Cardiac muscle cell (in vitro differentiated cells and primary cell): ENCODE data around the gene ZNF827. TPM values are rescaled to one million over a fixed set of nuclear protein-coding genes. Genes with fewer than 3 reads are reported as not detected.

Experiments
- DNase-seq, 2 donors: peaks; one replicate each; pipeline versions ENCODE4 v3.0.0 to v3.0.0-alpha.2; 2010 to 2017; ENCODE audit warnings: low read depth in 1 of 2, low spot score in 1 of 2
- H3K27ac ChIP-seq: fragments of 200-600 bp; sonication (generic); 2 replicates; pipeline ENCODE4 v1.5.1; 2016
- H3K27me3 ChIP-seq: fragments of 200-600 bp; sonication (generic); 2 replicates; pipeline ENCODE4 v1.6.0; 2016; ENCODE audit warnings: control low read depth
- H3K36me3 ChIP-seq: fragments of 200-600 bp; sonication (generic); 2 replicates; pipeline ENCODE4 v1.5.1; 2016; ENCODE audit warnings: control low read depth
- H3K4me1 ChIP-seq: fragments of 200-600 bp; sonication (generic); 2 replicates; pipeline ENCODE4 v1.8.1; 2017; ENCODE audit warnings: low read depth, mild to moderate bottlenecking, mixed run types
- H3K4me3 ChIP-seq: fragments of 200-600 bp; sonication (generic); 2 replicates; pipeline ENCODE4 v1.5.1; 2016; ENCODE audit warnings: mild to moderate bottlenecking
- H3K9me3 ChIP-seq: fragments of 200-600 bp; sonication (generic); 2 replicates; pipeline ENCODE4 v1.5.1; 2017; ENCODE audit warnings: low read depth, mild to moderate bottlenecking, control low read depth
- CTCF ChIP-seq: IDR thresholded peaks from 2 replicates; pipeline ENCODE4 v1.5.1; 2012; ENCODE audit warnings: low read depth, mild to moderate bottlenecking, low read length
- polyA plus RNA-seq: library from polyadenylated mRNA; unstranded; fragments of >200 nt; fragmentation: Nextera tagmentation; extraction: Ambion mirVana; gene quantifications from 2 replicates; pipeline ENCODE4 v1.2.1, GENCODE V29; 2016
- total RNA-seq: library from RNA; depleted of rRNA; stranded (reverse); fragments of >200 nt; gene quantifications from 2 replicates; pipeline ENCODE4 v1.2.3, GENCODE V29; 2016

ZNF827 gene
- total and polyA plus RNA-seq, 2 experiments from 2014 or later, result 13.2 to 37.3 TPM

- H3K4me1 ChIP-seq, result no peaks in the 10 kb centered on the region
- no peak for DNase-seq
- no peaks in the 10 kb centered on the region for H3K9me3 ChIP-seq
- H3K27ac ChIP-seq, result no peak overlapping the region
- TF ChIP-seq CTCF, result no peak
- H3K27me3 ChIP-seq, result no peaks in the 10 kb centered on the region
- H3K4me3 ChIP-seq, result no peak overlapping the region
- peaks cover 37% of the 10 kb centered on the region for H3K36me3 ChIP-seq
These were observed 113.4 kb downstream of the ZNF827 start for GRCh38 chr4:145825255-145825654.

GRCh38 chr4:145824463-145824862 is 114.2 kb downstream of the ZNF827 start:
- Histone ChIP-seq H3K27ac (no peak overlapping the region), H3K4me3 (no peak overlapping the region), H3K4me1 (no peaks in the 10 kb centered on the region), H3K36me3 (peaks cover 32% of the 10 kb centered on the region), H3K27me3 (no peaks in the 10 kb centered on the region), H3K9me3 (no peaks in the 10 kb centered on the region)
- no peak for TF ChIP-seq CTCF
- no peak for DNase-seq

- TF ChIP-seq CTCF, result no peak
- peaks cover 32% of the 10 kb centered on the region for H3K36me3 ChIP-seq
- H3K27ac ChIP-seq, result no peak overlapping the region
- no peaks in the 10 kb centered on the region for H3K4me1 ChIP-seq
- H3K4me3 ChIP-seq, result no peak overlapping the region
- DNase-seq, result no peak
- H3K9me3 ChIP-seq, result no peaks in the 10 kb centered on the region
- no peaks in the 10 kb centered on the region for H3K27me3 ChIP-seq
These were observed 114.9 kb downstream of the ZNF827 start for GRCh38 chr4:145823743-145824142.

GRCh38 chr4:145822581-145822980 is 116.0 kb downstream of the ZNF827 start:
- H3K36me3 ChIP-seq, result peaks cover 35% of the 10 kb centered on the region

GRCh38 chr4:145822181-145822580 is 116.4 kb downstream of the ZNF827 start:
- Histone ChIP-seq H3K27ac (no peak overlapping the region), H3K36me3 (peaks cover 33% of the 10 kb centered on the region), H3K4me1 (no peaks in the 10 kb centered on the region), H3K4me3 (no peak overlapping the region), H3K27me3 (no peaks in the 10 kb centered on the region), H3K9me3 (no peaks in the 10 kb centered on the region)
- no peak for DNase-seq
- no peak for TF ChIP-seq CTCF

More at GRCh38 chr4:145822581-145822980, 116.0 kb downstream of the ZNF827 start:
- Histone ChIP-seq H3K27me3 (no peaks in the 10 kb centered on the region), H3K9me3 (no peaks in the 10 kb centered on the region), H3K4me3 (no peak overlapping the region), H3K4me1 (no peaks in the 10 kb centered on the region), H3K27ac (no peak overlapping the region)
- no peak for TF ChIP-seq CTCF
- no peak for DNase-seq

- no peak for TF ChIP-seq CTCF
- Histone ChIP-seq H3K36me3 (peaks cover 34% of the 10 kb centered on the region), H3K4me3 (no peak overlapping the region), H3K4me1 (no peaks in the 10 kb centered on the region), H3K9me3 (no peaks in the 10 kb centered on the region), H3K27me3 (no peaks in the 10 kb centered on the region), H3K27ac (no peak overlapping the region)
- DNase-seq, result no peak
These were observed 116.9 kb downstream of the ZNF827 start for GRCh38 chr4:145821766-145822165.
